HFF-Myc (cell line): ENCODE measurements around the gene DISC1.
"Not testable (repeated sequence)": the region's sequence is repeated elsewhere in the genome, so short reads cannot be mapped to it uniquely, and the experiment has no call there.

Experiments
- DNase-seq: peaks from one replicate; pipeline ENCODE4 v3.0.0-alpha.2; 2011; ENCODE audit warnings: low read depth; ENCODE audit errors: extremely low read depth
- H3K4me3 ChIP-seq: replicated peaks from 2 replicates; pipeline ENCODE4 v1.5.1; 2011; ENCODE audit warnings: low read depth, mild to moderate bottlenecking, control low read depth, low read length
- CTCF ChIP-seq: IDR thresholded peaks from 2 replicates; pipeline ENCODE4 v1.5.1; 2012; ENCODE audit warnings: mild to moderate bottlenecking, low read depth, low read length, control low read depth; ENCODE audit errors: missing control alignments

The DISC1 gene

GRCh38 chr1:231959225-231959884, 332.8 kb downstream of the DISC1 start:
- DNase-seq = peak; percentile 20
- TF ChIP-seq CTCF = no peak

GRCh38 chr1:231961801-231962200, 335.2 kb downstream of the DISC1 start:
- not testable (repeated sequence) for DNase-seq

More at GRCh38 chr1:231959225-231959884, 332.8 kb downstream of the DISC1 start:
- no peak overlapping the region for H3K4me3 ChIP-seq

GRCh38 chr1:231962636-231963035, 336.0 kb downstream of the DISC1 start:
- H3K4me3 ChIP-seq = no peak overlapping the region
- TF ChIP-seq CTCF = no peak
- no peak for DNase-seq

More at GRCh38 chr1:231961801-231962200, 335.2 kb downstream of the DISC1 start:
- not testable (repeated sequence) for H3K4me3 ChIP-seq

- no peak for TF ChIP-seq CTCF
- H3K4me3 ChIP-seq = no peak overlapping the region
- DNase-seq = no peak
Observed at GRCh38 chr1:231964241-231964640, 337.7 kb downstream of the DISC1 start.

GRCh38 chr1:231964961-231965360, 338.4 kb downstream of the DISC1 start:
- TF ChIP-seq CTCF = no peak
- no peak for DNase-seq
- no peak overlapping the region for H3K4me3 ChIP-seq

GRCh38 chr1:231965615-231966014, 339.0 kb downstream of the DISC1 start:
- DNase-seq = no peak
- no peak overlapping the region for H3K4me3 ChIP-seq
- no peak for TF ChIP-seq CTCF

GRCh38 chr1:231966983-231967382, 340.4 kb downstream of the DISC1 start:
- DNase-seq = no peak
- TF ChIP-seq CTCF = no peak

More at GRCh38 chr1:231966983-231967382, 340.4 kb downstream of the DISC1 start:
- H3K4me3 ChIP-seq = no peak overlapping the region
